WTC11 (cell line): Measurements from ENCODE around the gene KLF13. TPM values are rescaled to one million over a fixed set of nuclear protein-coding genes. Genes with fewer than 3 reads are reported as not detected.

ENCODE experiments used
- ATAC-seq: fragments of 200-7000 bp; cut with Tn5 transposase; 2 replicates; pipeline ENCODE4 v1.10.0; 2021; ENCODE audit warnings: mild to moderate bottlenecking, moderate library complexity
- CTCF ChIA-PET: fragments of 300-600 bp; sonication (Branson Sonifier 250); formaldehyde crosslinking; loops from one replicate; lab custom pipeline; 2021; ENCODE audit warnings: antibody characterized with exemption; lab: Charles Lee
- POLR2A ChIA-PET: fragments of 350-600 bp; sonication (Branson Sonifier 250); formaldehyde crosslinking; loops from one replicate; lab custom pipeline; 2021; ENCODE audit warnings: antibody characterized with exemption; lab: Charles Lee
- DNase-seq: peaks from one replicate; pipeline ENCODE4 v3.0.0; 2021; ENCODE audit warnings: low spot score
- H3K27ac Mint-ChIP-seq: 2 replicates; pipeline ENCODE4 v1.8.0; 2021; ENCODE audit warnings: mixed read lengths
- H3K27me3 Mint-ChIP-seq: 2 replicates; pipeline ENCODE4 v1.8.0; 2021; ENCODE audit warnings: low read depth, mild to moderate bottlenecking, moderate library complexity, mixed read lengths
- H3K36me3 Mint-ChIP-seq: 2 replicates; pipeline ENCODE4 v1.8.0; 2021; ENCODE audit warnings: mixed read lengths
- H3K4me1 Mint-ChIP-seq: 2 replicates; pipeline ENCODE4 v1.8.0; 2022; ENCODE audit warnings: mixed read lengths
- H3K4me3 Mint-ChIP-seq: 2 replicates; pipeline ENCODE4 v1.8.0; 2021; ENCODE audit warnings: mild to moderate bottlenecking, moderate library complexity, mixed read lengths
- H3K9me3 Mint-ChIP-seq: 2 replicates; pipeline ENCODE4 v1.8.0; 2021; ENCODE audit warnings: mixed read lengths
- CREM ChIP-seq: sonication (generic); formaldehyde crosslinking; IDR thresholded peaks from 2 replicates; pipeline ENCODE4 v1.8.1; 2022; ENCODE audit warnings: mild to moderate bottlenecking, missing genetic modification reagents, moderate library complexity
- MYBL2 ChIP-seq: sonication (generic); formaldehyde crosslinking; IDR thresholded peaks from 2 replicates; pipeline ENCODE4 v1.8.1; 2023; ENCODE audit warnings: mild to moderate bottlenecking, moderate library complexity, missing genetic modification reagents
- total RNA-seq: library from RNA; stranded (reverse); gene quantifications from 3 replicates; pipeline ENCODE4 v1.2.3, GENCODE V29; 2021
- TF ChIP-seq, protein P1 (sequence below): sonication (generic); formaldehyde crosslinking; IDR thresholded peaks from 2 replicates; pipeline ENCODE4 v1.8.0; 2023; ENCODE audit warnings: mild to moderate bottlenecking, missing genetic modification reagents
- TF ChIP-seq, protein P2 (sequence below): sonication (generic); formaldehyde crosslinking; IDR thresholded peaks from 2 replicates; pipeline ENCODE4 v1.8.0; 2023; ENCODE audit warnings: missing genetic modification reagents
- TF ChIP-seq, protein P3 (sequence below): sonication (generic); formaldehyde crosslinking; IDR thresholded peaks from 2 replicates; pipeline ENCODE4 v1.8.1; 2022; ENCODE audit warnings: mild to moderate bottlenecking, missing genetic modification reagents, moderate library complexity, borderline replicate concordance
- TF ChIP-seq, protein P4 (sequence below): sonication (generic); formaldehyde crosslinking; IDR thresholded peaks from 2 replicates; pipeline ENCODE4 v1.8.1; 2023; ENCODE audit warnings: mild to moderate bottlenecking, missing genetic modification reagents, borderline replicate concordance
- TF ChIP-seq, protein P5 (sequence below): sonication (generic); formaldehyde crosslinking; IDR thresholded peaks from 2 replicates; pipeline ENCODE4 v1.8.1; 2023; ENCODE audit warnings: mild to moderate bottlenecking, moderate library complexity, missing genetic modification reagents
- TF ChIP-seq, protein P6 (sequence below): fragments of 250-450 bp; sonication (Bioruptor Pico); IDR thresholded peaks from 2 replicates; pipeline ENCODE4 v2.1.2; 2022; ENCODE audit warnings: mild to moderate bottlenecking, moderate library complexity

The KLF13 gene
- total RNA-seq, 1 experiment from 2014 or later: 38.1 TPM

DNA sequence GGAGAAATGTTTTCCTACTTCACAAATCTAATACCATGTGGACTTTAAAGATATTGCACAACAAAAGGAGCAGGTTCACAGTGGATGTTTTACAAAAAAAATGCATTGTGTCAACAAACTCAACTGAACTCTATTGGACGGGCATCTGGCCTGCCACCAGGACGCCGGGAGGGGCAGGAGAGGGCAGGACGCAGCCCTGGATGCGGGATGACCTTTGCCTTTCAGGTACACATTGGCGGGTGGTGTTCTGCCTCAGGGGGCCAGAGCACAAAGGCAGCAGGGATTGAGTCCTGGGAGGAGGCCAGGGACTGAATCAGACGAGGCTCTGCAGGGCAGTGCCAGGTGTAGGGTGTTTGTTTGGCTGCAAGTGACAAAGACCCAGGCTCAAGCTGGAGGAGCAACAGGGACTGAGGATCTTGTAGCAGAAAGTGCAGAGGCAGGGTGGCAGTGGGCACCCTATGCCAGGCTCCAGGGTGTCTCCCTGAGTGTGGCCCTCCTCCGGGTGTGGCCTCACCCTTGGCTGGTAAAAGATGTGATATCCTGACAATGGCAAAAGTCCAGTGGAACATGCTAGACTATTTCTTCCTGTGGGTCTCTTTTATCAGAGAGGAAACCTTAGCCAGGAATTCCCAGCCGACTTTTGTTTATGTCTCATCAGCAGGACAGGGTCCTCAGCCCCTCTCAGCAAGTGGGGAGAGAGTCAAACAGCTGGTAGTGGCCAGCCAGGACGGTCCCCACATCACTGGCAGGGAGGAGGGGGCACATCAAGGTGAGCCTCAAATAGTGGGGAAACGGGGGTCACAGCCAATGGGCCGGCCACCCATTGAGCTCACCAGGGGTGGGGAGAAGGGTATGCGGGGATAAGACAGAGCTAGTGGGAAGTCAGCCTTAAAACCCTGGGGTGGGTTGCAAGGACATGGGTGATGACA lies 29.7 kb upstream of the KLF13 start (continued):
- TF ChIP-seq, protein P1, sequence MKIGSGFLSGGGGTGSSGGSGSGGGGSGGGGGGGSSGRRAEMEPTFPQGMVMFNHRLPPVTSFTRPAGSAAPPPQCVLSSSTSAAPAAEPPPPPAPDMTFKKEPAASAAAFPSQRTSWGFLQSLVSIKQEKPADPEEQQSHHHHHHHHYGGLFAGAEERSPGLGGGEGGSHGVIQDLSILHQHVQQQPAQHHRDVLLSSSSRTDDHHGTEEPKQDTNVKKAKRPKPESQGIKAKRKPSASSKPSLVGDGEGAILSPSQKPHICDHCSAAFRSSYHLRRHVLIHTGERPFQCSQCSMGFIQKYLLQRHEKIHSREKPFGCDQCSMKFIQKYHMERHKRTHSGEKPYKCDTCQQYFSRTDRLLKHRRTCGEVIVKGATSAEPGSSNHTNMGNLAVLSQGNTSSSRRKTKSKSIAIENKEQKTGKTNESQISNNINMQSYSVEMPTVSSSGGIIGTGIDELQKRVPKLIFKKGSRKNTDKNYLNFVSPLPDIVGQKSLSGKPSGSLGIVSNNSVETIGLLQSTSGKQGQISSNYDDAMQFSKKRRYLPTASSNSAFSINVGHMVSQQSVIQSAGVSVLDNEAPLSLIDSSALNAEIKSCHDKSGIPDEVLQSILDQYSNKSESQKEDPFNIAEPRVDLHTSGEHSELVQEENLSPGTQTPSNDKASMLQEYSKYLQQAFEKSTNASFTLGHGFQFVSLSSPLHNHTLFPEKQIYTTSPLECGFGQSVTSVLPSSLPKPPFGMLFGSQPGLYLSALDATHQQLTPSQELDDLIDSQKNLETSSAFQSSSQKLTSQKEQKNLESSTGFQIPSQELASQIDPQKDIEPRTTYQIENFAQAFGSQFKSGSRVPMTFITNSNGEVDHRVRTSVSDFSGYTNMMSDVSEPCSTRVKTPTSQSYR: no peak
- TF ChIP-seq, all 79 proteins: peak for 2

DNA sequence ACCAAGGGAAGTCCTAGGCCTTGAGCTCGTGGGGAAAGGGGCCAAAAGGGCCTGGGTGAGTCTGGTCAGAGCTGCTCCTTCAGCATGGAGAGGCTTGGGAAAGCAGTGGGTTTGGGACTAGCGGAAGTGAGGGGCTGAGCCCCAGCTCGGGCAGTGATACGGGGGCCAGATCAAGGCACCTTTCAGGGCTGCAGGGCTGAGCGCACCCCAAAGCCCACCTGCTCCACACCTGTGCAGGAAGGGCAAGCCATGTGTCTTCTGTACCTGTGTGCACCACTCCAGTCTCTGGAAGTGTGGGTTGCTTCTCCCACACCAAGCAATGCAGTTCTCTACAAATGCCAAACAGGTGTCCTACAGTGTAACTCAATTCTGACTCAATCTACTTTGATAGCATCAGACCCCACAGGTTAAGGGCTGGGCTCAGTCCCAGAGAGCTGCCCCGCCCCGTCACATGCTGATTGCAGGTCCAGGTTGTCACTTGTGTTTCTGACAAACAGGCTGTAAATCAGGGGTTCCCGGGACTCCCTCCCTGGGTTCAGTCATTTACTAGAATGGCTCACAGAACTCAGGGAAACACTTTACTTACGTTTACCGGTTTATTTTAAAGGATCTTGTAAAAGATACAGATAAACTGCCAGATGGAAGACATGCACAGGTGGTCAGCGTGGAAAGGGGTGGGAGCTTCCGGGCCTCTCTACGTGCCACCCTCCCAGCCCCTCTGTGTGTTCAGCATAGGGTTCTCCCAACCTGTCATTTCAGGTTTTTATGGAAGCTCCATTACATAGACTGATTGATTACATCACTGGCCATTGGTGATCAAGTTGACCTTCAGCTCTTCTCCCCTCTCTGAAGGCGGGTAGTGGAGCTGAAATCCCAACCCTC lies 28.8 kb upstream of the KLF13 start:
- Mint-ChIP-seq H3K27ac (no peak overlapping the region), H3K4me3 (no peak overlapping the region), H3K27me3 (0 out of 2 replicates have a peak, but pooled peaks cover 3% of the 10 kb centered on the region), H3K36me3 (no peaks in the 10 kb centered on the region), H3K9me3 (no peaks in the 10 kb centered on the region), H3K4me1 (peaks cover 28% of the 10 kb centered on the region)
- TF ChIP-seq, protein P2, sequence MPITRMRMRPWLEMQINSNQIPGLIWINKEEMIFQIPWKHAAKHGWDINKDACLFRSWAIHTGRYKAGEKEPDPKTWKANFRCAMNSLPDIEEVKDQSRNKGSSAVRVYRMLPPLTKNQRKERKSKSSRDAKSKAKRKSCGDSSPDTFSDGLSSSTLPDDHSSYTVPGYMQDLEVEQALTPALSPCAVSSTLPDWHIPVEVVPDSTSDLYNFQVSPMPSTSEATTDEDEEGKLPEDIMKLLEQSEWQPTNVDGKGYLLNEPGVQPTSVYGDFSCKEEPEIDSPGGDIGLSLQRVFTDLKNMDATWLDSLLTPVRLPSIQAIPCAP (CRISPR knock-in tag): no peak
- TF ChIP-seq, protein P3, sequence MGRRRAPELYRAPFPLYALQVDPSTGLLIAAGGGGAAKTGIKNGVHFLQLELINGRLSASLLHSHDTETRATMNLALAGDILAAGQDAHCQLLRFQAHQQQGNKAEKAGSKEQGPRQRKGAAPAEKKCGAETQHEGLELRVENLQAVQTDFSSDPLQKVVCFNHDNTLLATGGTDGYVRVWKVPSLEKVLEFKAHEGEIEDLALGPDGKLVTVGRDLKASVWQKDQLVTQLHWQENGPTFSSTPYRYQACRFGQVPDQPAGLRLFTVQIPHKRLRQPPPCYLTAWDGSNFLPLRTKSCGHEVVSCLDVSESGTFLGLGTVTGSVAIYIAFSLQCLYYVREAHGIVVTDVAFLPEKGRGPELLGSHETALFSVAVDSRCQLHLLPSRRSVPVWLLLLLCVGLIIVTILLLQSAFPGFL (CRISPR knock-in tag): no peak
- TF ChIP-seq, protein P4, sequence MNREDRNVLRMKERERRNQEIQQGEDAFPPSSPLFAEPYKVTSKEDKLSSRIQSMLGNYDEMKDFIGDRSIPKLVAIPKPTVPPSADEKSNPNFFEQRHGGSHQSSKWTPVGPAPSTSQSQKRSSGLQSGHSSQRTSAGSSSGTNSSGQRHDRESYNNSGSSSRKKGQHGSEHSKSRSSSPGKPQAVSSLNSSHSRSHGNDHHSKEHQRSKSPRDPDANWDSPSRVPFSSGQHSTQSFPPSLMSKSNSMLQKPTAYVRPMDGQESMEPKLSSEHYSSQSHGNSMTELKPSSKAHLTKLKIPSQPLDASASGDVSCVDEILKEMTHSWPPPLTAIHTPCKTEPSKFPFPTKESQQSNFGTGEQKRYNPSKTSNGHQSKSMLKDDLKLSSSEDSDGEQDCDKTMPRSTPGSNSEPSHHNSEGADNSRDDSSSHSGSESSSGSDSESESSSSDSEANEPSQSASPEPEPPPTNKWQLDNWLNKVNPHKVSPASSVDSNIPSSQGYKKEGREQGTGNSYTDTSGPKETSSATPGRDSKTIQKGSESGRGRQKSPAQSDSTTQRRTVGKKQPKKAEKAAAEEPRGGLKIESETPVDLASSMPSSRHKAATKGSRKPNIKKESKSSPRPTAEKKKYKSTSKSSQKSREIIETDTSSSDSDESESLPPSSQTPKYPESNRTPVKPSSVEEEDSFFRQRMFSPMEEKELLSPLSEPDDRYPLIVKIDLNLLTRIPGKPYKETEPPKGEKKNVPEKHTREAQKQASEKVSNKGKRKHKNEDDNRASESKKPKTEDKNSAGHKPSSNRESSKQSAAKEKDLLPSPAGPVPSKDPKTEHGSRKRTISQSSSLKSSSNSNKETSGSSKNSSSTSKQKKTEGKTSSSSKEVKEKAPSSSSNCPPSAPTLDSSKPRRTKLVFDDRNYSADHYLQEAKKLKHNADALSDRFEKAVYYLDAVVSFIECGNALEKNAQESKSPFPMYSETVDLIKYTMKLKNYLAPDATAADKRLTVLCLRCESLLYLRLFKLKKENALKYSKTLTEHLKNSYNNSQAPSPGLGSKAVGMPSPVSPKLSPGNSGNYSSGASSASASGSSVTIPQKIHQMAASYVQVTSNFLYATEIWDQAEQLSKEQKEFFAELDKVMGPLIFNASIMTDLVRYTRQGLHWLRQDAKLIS (CRISPR knock-in tag): no peak
- TF ChIP-seq, protein P5, sequence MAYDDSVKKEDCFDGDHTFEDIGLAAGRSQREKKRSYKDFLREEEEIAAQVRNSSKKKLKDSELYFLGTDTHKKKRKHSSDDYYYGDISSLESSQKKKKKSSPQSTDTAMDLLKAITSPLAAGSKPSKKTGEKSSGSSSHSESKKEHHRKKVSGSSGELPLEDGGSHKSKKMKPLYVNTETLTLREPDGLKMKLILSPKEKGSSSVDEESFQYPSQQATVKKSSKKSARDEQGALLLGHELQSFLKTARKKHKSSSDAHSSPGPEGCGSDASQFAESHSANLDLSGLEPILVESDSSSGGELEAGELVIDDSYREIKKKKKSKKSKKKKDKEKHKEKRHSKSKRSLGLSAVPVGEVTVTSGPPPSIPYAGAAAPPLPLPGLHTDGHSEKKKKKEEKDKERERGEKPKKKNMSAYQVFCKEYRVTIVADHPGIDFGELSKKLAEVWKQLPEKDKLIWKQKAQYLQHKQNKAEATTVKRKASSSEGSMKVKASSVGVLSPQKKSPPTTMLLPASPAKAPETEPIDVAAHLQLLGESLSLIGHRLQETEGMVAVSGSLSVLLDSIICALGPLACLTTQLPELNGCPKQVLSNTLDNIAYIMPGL: no peak
- TF ChIP-seq, protein P6, sequence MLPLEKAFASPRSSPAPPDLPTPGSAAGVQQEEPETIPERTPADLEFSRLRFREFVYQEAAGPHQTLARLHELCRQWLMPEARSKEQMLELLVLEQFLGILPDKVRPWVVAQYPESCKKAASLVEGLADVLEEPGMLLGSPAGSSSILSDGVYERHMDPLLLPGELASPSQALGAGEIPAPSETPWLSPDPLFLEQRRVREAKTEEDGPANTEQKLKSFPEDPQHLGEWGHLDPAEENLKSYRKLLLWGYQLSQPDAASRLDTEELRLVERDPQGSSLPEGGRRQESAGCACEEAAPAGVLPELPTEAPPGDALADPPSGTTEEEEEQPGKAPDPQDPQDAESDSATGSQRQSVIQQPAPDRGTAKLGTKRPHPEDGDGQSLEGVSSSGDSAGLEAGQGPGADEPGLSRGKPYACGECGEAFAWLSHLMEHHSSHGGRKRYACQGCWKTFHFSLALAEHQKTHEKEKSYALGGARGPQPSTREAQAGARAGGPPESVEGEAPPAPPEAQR (CRISPR knock-in tag): no peak
- TF ChIP-seq CREM: no peak
- no peak for TF ChIP-seq MYBL2 (CRISPR knock-in tag)
- TF ChIP-seq, protein P1: no peak
- no peak for ATAC-seq
- DNase-seq: no peak
- ChIA-PET POLR2A (interaction anchor here (1.1 to 1.2 kb wide), 2 partner anchors 9 to 15 kb away, joined by 3 to 4 read pairs; no protein-coding TSS in a partner anchor), CTCF (interaction anchor here (0.8 to 1.4 kb wide), 5 partner anchors 9 to 191 kb away, joined by 3 to 6 read pairs (median 3); no protein-coding TSS in a partner anchor)
